C4-2B (cell line): ENCODE results near the gene TMED3.

Experiments used
- H3K27ac ChIP-seq: fragments of 450-650 bp; 2 replicates; pipeline ENCODE4 v1.5.1; 2017
- ZFX ChIP-seq: fragments of 450-650 bp; IDR thresholded peaks from 2 replicates; pipeline ENCODE4 v1.6.1; 2017
- TF ChIP-seq, protein P1 (sequence below): fragments of 450-650 bp; conservative IDR thresholded peaks from 2 replicates; pipeline ENCODE4 v1.5.1; 2017; ENCODE audit warnings: mild to moderate bottlenecking

The TMED3 gene

DNA sequence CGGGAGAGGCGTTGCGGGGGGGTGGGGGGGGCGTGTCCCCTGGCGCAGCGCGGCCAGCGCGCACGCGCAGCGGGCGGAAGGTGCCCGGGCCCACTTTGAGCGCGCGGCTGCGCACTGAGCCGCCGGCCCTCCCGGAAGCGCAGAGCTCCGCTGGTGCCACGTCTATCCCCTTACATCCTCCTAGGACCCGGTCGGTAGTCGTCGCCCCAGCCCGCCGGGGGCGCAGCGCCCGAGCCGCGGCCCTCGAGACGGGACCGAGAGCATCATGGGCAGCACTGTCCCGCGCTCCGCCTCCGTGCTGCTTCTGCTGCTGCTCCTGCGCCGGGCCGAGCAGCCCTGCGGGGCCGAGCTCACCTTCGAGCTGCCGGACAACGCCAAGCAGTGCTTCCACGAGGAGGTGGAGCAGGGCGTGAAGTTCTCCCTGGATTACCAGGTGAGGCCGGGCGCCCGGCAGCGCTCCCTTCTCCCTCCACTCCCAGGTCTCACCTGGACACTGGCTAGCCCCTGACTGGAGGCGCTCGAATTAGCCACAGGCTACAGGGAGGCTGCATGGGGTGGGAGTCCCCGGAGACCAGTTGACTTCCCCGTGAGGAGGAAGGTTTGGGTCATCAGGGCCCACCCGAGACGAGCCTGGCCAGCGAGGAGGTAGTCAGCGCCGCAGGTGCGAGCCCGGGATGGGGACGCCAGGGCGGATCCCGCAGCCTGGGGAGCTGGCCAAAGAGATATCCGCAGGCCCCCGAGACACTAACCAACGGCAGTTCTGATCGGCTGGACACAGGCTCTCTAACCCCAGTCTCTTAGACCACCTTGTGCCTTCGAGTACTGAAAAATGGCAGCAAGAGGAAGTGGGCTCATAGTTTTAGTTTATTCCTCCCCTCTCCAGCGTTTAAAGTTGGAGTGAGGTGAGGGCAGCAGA lies at the start of gene TMED3:
Gene TMED3, plus strand, starts transcription at position 128 of the 916 bp plus-strand sequence. Its CDS starts 138 bp downstream, at position 266.
- H3K27ac ChIP-seq: peak within 1 kb of the TSS; percentile 97
- TF ChIP-seq, protein P1, sequence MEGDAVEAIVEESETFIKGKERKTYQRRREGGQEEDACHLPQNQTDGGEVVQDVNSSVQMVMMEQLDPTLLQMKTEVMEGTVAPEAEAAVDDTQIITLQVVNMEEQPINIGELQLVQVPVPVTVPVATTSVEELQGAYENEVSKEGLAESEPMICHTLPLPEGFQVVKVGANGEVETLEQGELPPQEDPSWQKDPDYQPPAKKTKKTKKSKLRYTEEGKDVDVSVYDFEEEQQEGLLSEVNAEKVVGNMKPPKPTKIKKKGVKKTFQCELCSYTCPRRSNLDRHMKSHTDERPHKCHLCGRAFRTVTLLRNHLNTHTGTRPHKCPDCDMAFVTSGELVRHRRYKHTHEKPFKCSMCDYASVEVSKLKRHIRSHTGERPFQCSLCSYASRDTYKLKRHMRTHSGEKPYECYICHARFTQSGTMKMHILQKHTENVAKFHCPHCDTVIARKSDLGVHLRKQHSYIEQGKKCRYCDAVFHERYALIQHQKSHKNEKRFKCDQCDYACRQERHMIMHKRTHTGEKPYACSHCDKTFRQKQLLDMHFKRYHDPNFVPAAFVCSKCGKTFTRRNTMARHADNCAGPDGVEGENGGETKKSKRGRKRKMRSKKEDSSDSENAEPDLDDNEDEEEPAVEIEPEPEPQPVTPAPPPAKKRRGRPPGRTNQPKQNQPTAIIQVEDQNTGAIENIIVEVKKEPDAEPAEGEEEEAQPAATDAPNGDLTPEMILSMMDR: no peak; the same call in 1 of the 2 replicates
- TF ChIP-seq ZFX: peak; percentile 77

DNA sequence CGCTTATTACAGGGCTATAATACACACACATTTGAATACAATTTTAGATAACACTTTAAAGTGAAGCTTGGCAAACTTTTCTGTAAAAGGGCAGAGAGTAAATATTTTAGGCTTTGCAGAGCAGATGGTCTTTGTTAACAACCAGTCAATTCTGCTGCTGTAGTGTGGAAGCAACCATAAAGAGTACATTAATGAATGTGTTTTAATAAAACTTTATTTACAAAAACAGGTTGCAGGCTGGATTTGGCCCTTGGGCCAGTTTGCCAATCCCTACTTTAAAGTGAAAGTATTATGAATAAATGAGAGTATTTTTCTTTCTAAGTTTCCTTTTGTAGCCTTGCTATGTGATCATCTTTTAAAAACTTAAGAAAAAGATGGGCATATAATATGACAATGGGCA lies 49.1 kb upstream of the TMED3 start:
- H3K27ac ChIP-seq: no peak overlapping the region
- TF ChIP-seq, protein P1: no peak
- no peak for TF ChIP-seq ZFX

DNA sequence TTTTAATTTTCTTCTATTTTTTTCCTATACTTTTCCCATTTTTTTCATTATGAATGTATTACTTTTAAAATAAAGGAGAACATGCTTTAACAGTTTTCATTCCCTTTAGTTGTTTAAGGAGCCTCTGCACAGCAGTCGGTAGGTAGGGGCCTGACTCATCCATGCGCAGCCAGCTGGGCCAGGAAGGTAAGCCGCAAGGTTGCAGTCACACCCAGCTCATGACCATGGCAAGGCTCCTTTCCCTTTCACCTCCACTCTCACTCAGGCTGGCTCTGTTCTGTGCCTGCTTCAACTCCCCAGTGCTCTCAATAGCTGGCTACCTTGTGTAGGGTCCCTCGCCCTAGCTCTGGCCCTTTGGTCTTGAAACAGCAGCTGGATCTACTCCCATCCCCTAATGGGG lies 45.7 kb upstream of the TMED3 start:
- no peak overlapping the region for H3K27ac ChIP-seq
- TF ChIP-seq, protein P1: no peak
- no peak for TF ChIP-seq ZFX

DNA sequence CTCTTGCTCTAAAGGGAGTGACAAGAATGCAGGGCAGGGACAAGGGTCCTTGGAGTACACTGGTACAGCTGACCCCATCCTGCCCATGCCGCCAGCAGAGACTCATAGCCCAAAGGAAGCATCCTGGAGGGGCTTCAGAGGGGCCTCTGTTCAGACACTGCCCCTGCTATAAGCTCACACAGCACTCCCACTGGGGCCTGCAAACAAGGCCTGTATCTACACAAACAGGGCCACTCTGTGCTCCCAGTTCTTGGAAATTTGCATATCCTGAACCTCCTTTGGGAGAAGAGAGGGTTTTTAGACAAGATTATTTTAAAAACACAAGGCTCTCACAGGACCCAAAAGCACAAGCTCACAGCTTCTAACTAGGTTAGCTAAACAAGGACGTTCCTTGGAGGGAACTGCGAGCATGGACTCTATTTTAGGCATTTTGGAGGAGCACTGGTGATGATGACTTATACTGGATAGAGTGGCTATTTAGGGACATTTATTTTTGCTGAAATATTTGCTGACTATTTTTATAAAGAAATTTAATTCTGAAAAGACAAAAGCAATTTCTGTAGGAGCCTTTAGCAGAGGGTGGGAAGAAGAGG lies 44.8 kb upstream of the TMED3 start:
- no peak for TF ChIP-seq ZFX
- TF ChIP-seq, protein P1: no peak
- no peak overlapping the region for H3K27ac ChIP-seq

DNA sequence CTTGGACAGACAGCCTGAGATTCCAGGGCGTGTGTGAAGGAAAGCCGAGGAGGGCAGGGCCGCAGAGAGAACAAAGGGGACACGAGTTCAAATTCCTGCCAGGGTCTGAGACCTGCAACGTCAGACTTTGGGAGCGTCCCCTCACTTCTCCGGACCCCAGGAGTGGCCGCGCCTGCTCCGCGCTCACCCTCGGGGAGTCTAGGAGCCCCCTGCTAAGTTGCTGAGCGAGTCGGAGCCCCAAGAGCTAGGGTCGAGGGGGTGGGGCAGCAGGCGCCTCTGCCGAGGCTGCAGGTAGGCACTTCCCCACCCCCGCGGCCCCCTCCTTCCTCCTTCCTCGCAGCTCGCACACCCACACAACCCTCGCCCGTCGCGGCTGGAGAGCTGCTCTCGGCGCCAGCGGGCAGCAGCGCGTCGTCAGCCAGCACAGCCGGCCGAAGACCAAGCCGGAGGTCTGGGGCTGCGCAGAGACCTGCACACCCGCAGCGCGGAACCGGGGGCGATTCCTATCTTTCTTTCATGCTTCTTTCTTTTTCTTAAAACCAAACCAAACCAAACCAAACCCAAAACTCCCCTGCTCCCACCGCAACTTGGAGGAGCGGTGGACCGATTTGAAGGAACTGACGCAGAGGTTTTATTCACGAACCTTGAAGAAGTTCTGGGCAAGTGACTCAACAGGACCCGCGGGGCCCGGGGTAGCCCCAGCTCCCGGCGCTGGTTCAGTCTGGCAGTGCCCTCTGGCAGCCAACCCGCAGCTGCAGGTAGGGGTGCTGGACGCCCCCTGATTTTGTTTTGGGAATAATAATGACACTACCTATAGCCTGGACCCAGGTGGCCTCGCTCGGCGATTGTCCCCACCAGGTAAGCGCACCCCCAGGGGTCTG lies 28.3 kb upstream of the TMED3 start, which contains the start of gene ANKRD34C:
Gene ANKRD34C, plus strand, starts transcription at position 352 of the 881 bp plus-strand sequence. CDS start 10,563 bp downstream, outside the sequence.
- H3K27ac ChIP-seq: no peak within 1 kb of the TSS
- TF ChIP-seq, protein P1: no peak
- TF ChIP-seq ZFX: no peak

DNA sequence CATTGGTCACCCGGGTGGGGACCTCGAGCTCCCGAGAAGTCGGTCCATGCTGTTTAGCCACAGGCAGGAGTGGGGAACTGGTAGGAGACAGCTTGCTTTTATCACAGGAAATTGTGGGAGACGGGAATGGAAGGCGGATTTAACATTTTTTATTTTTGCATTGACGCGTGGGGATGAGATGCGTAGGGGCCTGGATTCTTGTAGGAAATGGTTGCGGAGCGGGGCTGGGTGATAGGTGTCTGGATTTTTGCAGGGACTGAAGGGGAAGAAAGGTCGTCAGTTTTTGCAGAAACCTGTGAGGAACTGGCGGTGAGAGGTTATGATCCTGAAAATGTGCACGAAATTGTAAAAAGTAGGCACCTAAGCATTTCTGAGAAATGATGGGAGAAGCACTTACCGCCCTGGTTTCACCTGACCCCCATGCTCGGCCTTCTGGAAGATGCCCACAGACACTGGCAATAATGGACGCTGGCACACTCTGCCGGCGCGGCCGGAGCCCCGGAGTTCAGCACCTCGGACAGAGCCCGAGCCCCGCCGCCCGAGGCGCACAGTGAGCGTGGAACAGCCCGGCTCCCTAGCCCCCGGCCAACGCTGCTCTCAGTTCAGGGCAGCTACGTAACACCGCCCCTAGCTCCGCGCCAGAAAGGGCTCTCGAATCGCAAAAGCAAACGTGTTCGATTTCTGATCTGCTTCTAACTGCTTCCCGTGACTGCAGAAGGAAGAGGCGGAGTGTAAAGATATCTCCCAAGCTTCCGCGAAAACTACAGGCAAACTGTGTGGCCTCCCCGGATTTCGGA lies 27.5 kb upstream of the TMED3 start:
- H3K27ac ChIP-seq: no peak overlapping the region
- TF ChIP-seq, protein P1: no peak
- no peak for TF ChIP-seq ZFX
